GM21381 (cell line): ENCODE data around the gene OSCP1.

Source experiments
- ATAC-seq: cut with Tn5 transposase; IDR thresholded peaks from one replicate; pipeline ENCODE4 v1.9.1; 2021; ENCODE audit warnings: mild to moderate bottlenecking, moderate library complexity; ENCODE audit not compliant: unreplicated experiment

The OSCP1 gene

GRCh38 chr1:36450919-36451305 lies 661 bp upstream of the OSCP1 start:
- no peak for ATAC-seq

- no peak for ATAC-seq
Measured at GRCh38 chr1:36448530-36449056, 1.7 kb downstream of the OSCP1 start.

DNA sequence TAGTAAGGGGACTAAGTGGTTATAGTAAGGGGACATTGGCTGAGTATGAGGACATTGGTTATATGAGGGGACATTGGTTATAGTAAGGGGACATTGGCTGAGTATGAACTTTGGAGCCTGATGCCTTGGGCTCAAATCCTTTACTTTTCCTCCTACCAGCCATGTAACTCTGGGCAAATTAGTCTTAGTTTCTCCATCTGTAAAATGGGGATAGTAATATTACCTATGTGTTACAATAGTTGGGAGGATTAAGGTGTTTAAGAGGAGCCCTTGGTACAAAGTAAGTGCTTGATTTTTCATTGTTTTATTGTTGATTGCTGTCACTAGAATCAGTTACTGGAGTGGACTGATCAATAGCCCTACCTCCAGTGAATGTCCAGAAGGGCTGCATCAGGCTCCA lies 2.8 kb downstream of the OSCP1 start:
- no peak for ATAC-seq

- ATAC-seq, result no peak
Measured at GRCh38 chr1:36446746-36447145, 3.5 kb downstream of the OSCP1 start.

- ATAC-seq, result no peak
Measured at GRCh38 chr1:36446271-36446670, 4.0 kb downstream of the OSCP1 start.

- no peak for ATAC-seq
Measured at GRCh38 chr1:36443297-36443696, 7.0 kb downstream of the OSCP1 start.

DNA sequence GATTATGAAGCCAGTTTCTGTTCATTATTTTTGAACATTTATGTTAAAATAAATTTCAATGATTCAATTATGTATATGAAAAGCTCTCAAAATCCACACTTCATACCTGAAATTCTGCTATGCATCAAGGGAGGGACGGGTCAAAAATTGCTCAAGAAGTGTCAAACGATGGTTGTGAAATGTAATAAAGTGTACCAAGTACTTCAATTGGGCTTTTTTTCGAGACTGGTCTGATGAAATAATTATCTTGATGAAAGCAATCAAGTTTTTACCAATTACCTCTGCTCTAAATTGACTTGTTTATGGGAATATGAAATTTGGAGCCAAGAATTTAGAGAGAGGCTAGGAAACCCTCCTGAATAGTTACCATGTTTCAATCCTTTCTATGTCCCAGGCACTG lies 7.9 kb downstream of the OSCP1 start:
- no peak for ATAC-seq

GRCh38 chr1:36440646-36441045 lies 9.6 kb downstream of the OSCP1 start:
- ATAC-seq, result no peak

GRCh38 chr1:36440044-36440443 lies 10.2 kb downstream of the OSCP1 start:
- no peak for ATAC-seq

- ATAC-seq, result no peak
Measured at GRCh38 chr1:36438715-36439114, 11.5 kb downstream of the OSCP1 start.

GRCh38 chr1:36436821-36437220 lies 13.4 kb downstream of the OSCP1 start:
- ATAC-seq, result no peak

- no peak for ATAC-seq
Measured at GRCh38 chr1:36433102-36433501, 17.1 kb downstream of the OSCP1 start.

DNA sequence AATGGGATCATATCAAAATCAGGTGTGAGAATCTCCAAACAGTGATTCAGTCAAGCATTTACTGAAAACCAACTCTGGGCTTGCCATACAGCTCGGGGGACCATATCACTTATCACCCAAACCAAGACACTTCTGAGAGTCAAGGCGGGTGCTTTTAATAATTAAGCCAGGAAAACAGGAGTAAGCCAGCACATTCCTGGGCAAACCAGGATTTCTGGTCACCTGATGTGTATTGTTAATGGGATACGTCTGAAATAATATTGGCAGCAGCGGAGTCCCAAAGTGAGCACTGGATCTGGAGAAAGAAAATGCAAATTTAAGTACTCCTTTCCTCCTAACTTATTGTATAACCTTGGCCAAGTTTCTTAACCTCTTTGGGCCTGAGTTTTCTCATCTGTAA lies 17.6 kb downstream of the OSCP1 start:
- ATAC-seq, result no peak

- ATAC-seq, result no peak
Measured at GRCh38 chr1:36425791-36426190, 24.5 kb downstream of the OSCP1 start.

- no peak for ATAC-seq
Measured at GRCh38 chr1:36421649-36422048, 28.6 kb downstream of the OSCP1 start.

DNA sequence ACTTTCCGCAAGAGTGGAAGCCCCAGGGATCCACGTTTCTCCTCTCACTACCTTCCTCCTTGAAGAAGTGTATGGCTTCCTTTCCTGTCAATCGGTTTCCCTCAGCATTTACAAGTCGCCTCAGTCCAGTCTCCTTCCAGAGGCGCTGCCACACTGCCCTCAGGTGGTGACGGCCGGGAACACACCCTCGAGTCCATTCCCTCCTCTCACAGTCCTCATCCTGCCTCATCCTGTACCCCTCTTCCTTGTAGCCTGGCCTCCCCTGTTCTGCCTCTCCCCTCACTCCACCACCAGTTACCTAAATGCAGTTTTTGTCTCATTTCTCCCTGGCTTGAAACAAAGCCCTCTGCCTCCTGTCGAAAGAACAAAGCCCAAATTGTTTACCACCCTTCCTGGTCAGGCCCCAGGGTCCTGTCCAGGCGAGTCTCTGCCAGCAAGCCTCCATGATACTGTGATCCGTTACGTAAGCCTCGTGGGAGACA lies 29.4 kb downstream of the OSCP1 start:
- no peak for ATAC-seq

- no peak for ATAC-seq
Measured at GRCh38 chr1:36420409-36420808, 29.8 kb downstream of the OSCP1 start.

GRCh38 chr1:36419569-36419968 lies 30.7 kb downstream of the OSCP1 start:
- ATAC-seq, result no peak

DNA sequence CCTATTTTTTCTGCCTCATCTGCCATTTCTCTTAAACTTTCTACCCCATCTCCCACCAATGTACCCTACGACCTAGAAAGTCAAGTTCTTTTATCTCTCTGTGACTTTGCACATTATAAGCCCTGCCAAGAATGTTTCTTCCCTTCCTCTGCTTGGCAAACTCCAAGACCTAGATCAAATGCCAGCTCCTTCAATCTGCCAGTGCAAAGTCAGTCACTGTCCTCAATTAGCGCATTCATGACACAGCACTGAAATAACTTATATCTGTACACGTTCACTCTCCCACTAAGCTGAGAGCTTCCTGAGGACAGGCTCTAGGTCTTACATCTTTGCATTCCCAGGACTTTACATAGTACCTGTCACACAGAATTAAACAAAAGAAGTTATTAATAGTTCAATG lies 31.1 kb downstream of the OSCP1 start:
- ATAC-seq, result no peak

DNA sequence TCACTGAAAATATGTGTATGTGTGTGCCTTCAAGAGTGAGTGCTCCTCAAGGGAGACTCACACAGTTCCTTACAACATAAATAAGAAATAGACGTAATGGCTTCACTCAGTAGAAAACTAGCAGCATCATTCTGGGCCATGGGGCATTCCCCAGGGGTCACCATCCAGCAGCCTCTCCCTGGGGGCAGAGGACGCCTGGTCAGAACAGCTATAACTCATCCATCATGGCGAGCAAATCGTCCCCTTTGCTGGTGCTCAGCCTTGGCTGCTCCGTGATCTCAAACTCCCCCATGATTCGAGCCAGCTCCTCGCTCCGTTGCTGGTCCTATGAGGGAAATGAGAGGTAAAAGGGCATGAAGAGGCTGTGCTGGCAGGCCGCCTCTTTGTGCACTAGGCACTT lies 32.3 kb downstream of the OSCP1 start:
- no peak for ATAC-seq

GRCh38 chr1:36415661-36416326 lies 34.5 kb downstream of the OSCP1 start:
- no peak for ATAC-seq

DNA sequence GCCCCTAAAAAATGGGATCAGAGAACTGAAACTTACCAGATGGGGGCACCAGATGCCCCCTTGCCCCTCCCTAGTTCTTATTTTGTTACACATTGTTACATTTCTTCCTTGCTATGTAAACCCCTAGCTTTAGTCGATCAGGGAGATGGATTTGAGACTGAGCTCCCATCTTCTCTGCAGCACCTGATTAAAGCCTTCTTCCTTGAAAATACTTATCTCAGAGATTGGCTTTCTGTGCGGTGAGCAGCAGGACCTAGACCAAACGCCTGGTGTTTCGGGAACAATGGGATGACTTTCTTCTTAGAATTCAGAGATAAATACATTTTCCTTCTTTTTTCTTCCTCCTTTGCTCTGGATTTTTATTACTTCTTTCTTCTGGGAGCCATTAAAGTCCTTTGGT lies 35.9 kb downstream of the OSCP1 start:
- ATAC-seq, result no peak
